ENCODE measurements around the gene PES1. TPM values are rescaled to one million over a fixed set of nuclear protein-coding genes. Genes with fewer than 3 reads are reported as not detected.
"Not testable (repeated sequence)": the region's sequence is repeated elsewhere in the genome, so short reads cannot be mapped to it uniquely, and the experiment has no call there.

Gene PES1
- polyA plus RNA-seq, 1 donor from 2014 or later = 36.3 TPM

- not testable (repeated sequence) for H3K4me3 Mint-ChIP-seq, H3K9me3 Mint-ChIP-seq, H3K27ac Mint-ChIP-seq
These were observed 31.0 kb downstream of the PES1 start for GRCh38 chr22:30560643-30561202.

DNA sequence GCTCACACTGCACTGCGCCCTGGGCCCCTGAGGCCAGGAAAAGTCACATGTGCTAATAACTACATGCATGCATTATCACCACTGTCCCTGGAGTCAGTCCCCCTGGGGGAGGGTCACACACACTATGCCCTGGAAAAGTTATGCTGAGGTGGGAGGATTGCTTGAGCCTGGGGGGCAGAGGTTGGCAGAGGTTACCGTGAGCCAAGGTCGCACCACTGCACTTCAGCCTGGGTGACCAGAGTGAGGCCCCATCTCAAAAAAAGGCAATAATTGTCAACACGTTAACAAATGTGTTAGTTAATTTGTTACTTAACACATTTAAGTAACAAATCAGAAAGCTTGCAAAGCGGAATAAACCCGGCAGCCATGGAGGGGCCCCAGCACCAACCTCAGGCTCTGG, 31.8 kb downstream of the PES1 start:
- Mint-ChIP-seq H3K27ac (no peak overlapping the region), H3K4me3 (no peak overlapping the region), H3K36me3 (peaks cover 2% of the 10 kb centered on the region), H3K9me3 (no peaks in the 10 kb centered on the region), H3K27me3 (peaks cover 2% of the 10 kb centered on the region), H3K4me1 (no peaks in the 10 kb centered on the region)

More at GRCh38 chr22:30560643-30561202, 31.0 kb downstream of the PES1 start:
- H3K27me3 Mint-ChIP-seq, H3K36me3 Mint-ChIP-seq, H3K4me1 Mint-ChIP-seq: not testable (repeated sequence)

GRCh38 chr22:30557243-30557642, 34.5 kb downstream of the PES1 start:
- no peaks in the 10 kb centered on the region for H3K4me1 Mint-ChIP-seq
- H3K36me3 Mint-ChIP-seq = peaks cover 2% of the 10 kb centered on the region
- no peak overlapping the region for H3K27ac Mint-ChIP-seq
- no peaks in the 10 kb centered on the region for H3K9me3 Mint-ChIP-seq
- H3K27me3 Mint-ChIP-seq = peaks cover 2% of the 10 kb centered on the region
- H3K4me3 Mint-ChIP-seq = no peak overlapping the region

GRCh38 chr22:30556388-30556787, 35.3 kb downstream of the PES1 start:
- no peak overlapping the region for H3K27ac Mint-ChIP-seq
- peaks cover 2% of the 10 kb centered on the region for H3K36me3 Mint-ChIP-seq
- H3K4me3 Mint-ChIP-seq = no peak overlapping the region
- no peaks in the 10 kb centered on the region for H3K27me3 Mint-ChIP-seq
- H3K9me3 Mint-ChIP-seq = no peaks in the 10 kb centered on the region
- no peaks in the 10 kb centered on the region for H3K4me1 Mint-ChIP-seq

- Mint-ChIP-seq H3K27me3 (no peaks in the 10 kb centered on the region), H3K4me1 (no peaks in the 10 kb centered on the region), H3K27ac (no peak overlapping the region), H3K9me3 (no peaks in the 10 kb centered on the region), H3K36me3 (peaks cover 2% of the 10 kb centered on the region), H3K4me3 (no peak overlapping the region)
These were observed 36.2 kb downstream of the PES1 start for GRCh38 chr22:30555282-30556210.

DNA sequence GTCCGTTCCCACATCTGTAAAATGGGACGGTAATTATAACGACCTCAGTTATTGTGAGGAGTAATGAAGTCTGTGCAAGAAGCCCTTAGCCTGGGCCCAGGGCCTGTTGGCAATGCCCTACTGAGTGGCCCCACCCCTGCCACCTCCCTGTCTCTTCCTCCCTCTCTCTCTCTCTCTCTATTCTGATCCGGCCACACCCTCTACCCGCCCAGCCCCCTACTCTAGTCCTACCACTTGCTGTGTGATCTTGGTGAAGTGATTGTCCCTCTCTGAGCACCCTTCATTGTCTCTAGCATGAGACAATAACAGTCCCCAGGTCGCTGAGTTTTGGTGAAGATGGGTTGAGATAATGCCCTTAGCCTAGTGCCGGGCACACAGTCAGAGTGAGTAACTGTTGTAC, 37.7 kb downstream of the PES1 start:
- Mint-ChIP-seq H3K4me3 (no peak overlapping the region), H3K27ac (no peak overlapping the region), H3K36me3 (peaks cover 2% of the 10 kb centered on the region), H3K27me3 (no peaks in the 10 kb centered on the region), H3K9me3 (no peaks in the 10 kb centered on the region), H3K4me1 (peaks cover 0 to 1% (median 0%) of the 10 kb centered on the region in 3 donors)

DNA sequence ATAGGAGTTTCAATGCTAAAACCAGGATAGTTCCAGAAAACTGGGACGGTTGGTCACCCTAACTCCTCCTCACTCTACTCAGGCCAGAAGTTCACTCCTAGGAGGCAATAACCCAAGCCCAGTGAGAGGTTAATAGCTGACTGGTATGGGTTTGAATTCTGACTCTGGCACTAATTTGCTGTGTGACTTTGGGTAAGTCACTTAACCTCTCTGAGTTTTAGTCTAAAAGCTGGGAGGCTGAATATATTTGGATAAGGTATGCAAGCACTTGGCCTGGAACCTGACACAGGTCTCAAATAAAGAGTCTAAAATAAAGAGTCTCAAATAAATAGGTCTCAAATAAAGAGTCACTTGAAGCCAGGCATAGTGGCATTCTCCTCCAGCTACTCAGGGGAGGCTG, 39.0 kb downstream of the PES1 start:
- peaks cover 0 to 1% (median 0%) of the 10 kb centered on the region in 3 donors for H3K4me1 Mint-ChIP-seq
- no peak overlapping the region for H3K4me3 Mint-ChIP-seq
- no peak overlapping the region for H3K27ac Mint-ChIP-seq
- H3K36me3 Mint-ChIP-seq = peaks cover 2% of the 10 kb centered on the region
- no peaks in the 10 kb centered on the region for H3K9me3 Mint-ChIP-seq
- H3K27me3 Mint-ChIP-seq = peaks cover 5% of the 10 kb centered on the region

- H3K9me3 Mint-ChIP-seq, H3K27ac Mint-ChIP-seq, H3K36me3 Mint-ChIP-seq, H3K4me1 Mint-ChIP-seq, H3K27me3 Mint-ChIP-seq, H3K4me3 Mint-ChIP-seq: not testable (repeated sequence)
These were observed 39.9 kb downstream of the PES1 start for GRCh38 chr22:30551813-30552212.

- H3K4me1 Mint-ChIP-seq = peaks cover 0 to 2% (median 1%) of the 10 kb centered on the region in 3 donors
- H3K4me3 Mint-ChIP-seq = no peak overlapping the region
- no peak overlapping the region for H3K27ac Mint-ChIP-seq
- peaks cover 31% of the 10 kb centered on the region for H3K27me3 Mint-ChIP-seq
- H3K9me3 Mint-ChIP-seq = no peaks in the 10 kb centered on the region
- H3K36me3 Mint-ChIP-seq = no peaks in the 10 kb centered on the region
These were observed 44.5 kb downstream of the PES1 start for GRCh38 chr22:30547188-30547587.

DNA sequence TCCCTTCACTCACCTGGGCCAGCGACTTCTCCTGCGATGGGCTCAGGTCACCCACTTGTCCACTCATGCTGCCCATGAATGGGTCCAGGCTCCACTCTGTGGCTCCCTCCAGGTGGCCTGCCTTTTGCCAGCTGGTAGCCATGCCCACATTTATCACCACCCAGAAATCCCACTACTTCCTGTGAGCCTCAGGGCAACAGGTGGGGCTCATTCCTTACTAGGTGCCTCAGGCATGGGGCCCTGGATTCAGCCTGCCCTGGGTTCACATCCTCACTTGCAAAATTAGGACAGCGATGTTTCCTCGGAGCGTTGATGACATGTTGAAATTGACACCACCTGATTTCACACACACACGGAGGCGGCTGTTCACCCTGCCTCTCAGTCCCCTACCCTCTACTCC, 45.1 kb downstream of the PES1 start, which contains the start of gene SEC14L6:
Gene SEC14L6 (minus strand): TSS at position 126 of the 400 bp plus-strand sequence. CDS start 59 bp downstream, at position 67.
- Mint-ChIP-seq H3K4me3 (no peak within 1 kb of the TSS), H3K4me1 (peaks cover 0 to 3% (median 1%) of the 10 kb centered on the region in 3 donors), H3K9me3 (no peaks in the 10 kb centered on the region), H3K36me3 (no peaks in the 10 kb centered on the region), H3K27me3 (peaks cover 33% of the 10 kb centered on the region), H3K27ac (peak within 1 kb of the TSS in 1 of 3 donors; percentile 67)

GRCh38 chr22:30542811-30543188, 48.9 kb downstream of the PES1 start:
- Mint-ChIP-seq H3K4me1 (peaks cover 0 to 3% (median 0%) of the 10 kb centered on the region in 3 donors), H3K27me3 (peaks cover 33% of the 10 kb centered on the region), H3K4me3 (no peak overlapping the region), H3K9me3 (no peaks in the 10 kb centered on the region), H3K36me3 (peaks cover under 1% of the 10 kb centered on the region), H3K27ac (no peak overlapping the region)

DNA sequence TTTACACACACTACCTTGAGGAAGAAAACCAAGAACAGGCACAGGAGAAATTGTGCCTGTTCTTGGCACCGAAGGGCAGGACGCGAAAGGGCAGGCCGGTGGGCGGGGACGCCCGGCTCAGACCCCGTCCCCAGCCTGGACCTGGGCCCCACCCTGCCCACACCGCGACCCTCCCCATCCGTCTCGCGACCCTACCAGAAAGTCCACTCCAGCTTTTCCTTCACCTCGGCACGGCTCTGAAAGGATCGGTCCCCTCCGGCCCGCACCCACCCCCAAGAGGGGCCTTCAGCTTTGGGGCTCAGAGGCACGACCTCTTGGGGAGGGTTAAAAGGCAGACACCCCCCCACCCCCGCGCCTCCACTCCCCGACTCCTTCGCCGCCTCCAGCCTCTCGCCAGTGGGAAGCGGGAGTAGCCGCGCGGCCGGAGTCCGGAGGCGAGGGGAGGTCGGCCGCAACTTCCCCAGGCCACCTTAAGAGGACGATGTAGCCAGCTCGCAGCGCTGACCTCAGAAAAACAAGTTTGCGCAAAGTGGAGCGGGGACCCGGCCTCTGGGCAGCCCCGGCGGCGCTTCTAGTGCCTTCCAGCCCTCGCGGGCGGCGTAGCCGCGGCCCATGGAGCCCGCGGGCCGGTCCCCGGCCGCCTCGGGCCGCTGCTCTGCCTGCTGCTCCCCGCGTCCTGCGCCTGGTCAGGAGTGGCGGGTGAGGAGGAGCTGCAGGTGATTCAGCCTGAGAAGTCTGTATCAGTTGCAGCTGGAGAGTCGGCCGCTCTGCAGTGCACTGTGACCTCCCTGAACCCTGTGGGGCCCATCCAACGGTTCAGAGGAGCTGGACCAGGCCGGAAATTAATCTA, 49.5 kb downstream of the PES1 start:
- Mint-ChIP-seq H3K4me1 (peaks cover 0 to 3% (median 0%) of the 10 kb centered on the region in 3 donors), H3K27me3 (peaks cover 31% of the 10 kb centered on the region), H3K27ac (no peak overlapping the region), H3K9me3 (no peaks in the 10 kb centered on the region), H3K36me3 (peaks cover 1% of the 10 kb centered on the region), H3K4me3 (no peak overlapping the region)

DNA sequence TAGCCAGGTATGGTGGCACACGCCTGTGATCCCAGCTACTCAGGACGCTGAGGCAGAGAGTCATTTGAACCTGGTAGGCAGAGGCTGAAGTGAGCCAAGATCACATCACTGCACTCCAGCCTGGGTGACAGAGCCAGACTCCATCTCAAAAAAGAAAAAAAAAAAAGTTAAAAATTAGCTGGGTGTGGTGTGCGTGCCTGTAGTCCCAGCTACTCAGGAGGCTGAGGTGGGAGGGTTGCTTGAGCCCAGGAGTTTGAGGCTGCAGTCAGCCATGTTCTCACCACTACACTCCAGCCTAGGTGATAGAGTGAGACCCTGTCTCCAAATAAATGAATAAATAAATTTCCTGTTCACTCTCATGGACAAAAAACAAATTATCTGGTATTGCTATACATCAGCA, 50.2 kb downstream of the PES1 start:
- not testable (repeated sequence) for H3K9me3 Mint-ChIP-seq, H3K4me3 Mint-ChIP-seq, H3K27ac Mint-ChIP-seq, H3K4me1 Mint-ChIP-seq, H3K36me3 Mint-ChIP-seq
- H3K27me3 Mint-ChIP-seq = peaks cover 27% of the 10 kb centered on the region

GRCh38 chr22:30539368-30539767, 52.3 kb downstream of the PES1 start:
- Mint-ChIP-seq H3K36me3 (peaks cover 3% of the 10 kb centered on the region), H3K4me1 (peaks cover 0 to 7% (median 3%) of the 10 kb centered on the region in 3 donors), H3K27me3 (peaks cover 19% of the 10 kb centered on the region), H3K27ac (no peak overlapping the region), H3K4me3 (no peak overlapping the region), H3K9me3 (no peaks in the 10 kb centered on the region)

DNA sequence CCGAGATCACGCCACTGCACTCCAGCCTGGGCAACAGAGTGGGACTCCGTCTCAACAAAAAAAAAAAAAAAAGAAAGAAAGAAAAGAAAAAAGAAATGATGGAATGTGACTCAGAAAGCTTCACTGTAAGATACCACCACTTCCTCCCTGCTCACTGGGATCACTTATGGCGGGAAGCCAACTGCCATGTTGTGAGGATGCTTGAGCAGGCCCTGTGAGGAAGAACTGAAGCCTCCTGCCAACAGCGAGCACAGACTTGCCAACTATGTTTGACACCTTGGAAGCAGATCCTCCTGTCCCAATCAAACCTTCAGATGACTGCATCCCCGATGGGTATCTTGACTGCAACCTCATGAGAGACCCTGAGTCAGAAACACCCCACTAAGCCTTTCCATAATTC, 53.4 kb downstream of the PES1 start:
- no peak overlapping the region for H3K27ac Mint-ChIP-seq
- H3K36me3 Mint-ChIP-seq = peaks cover 5% of the 10 kb centered on the region
- H3K9me3 Mint-ChIP-seq = no peaks in the 10 kb centered on the region
- H3K4me3 Mint-ChIP-seq = no peak overlapping the region
- peaks cover 2 to 7% (median 3%) of the 10 kb centered on the region in 3 donors for H3K4me1 Mint-ChIP-seq
- peaks cover 13% of the 10 kb centered on the region for H3K27me3 Mint-ChIP-seq
